ENCODE measurements around the gene ACTR3C. TPM values are rescaled to one million over a fixed set of nuclear protein-coding genes. Genes with fewer than 3 reads are reported as not detected.
"Not testable (repeated sequence)": the region's sequence is repeated elsewhere in the genome, so short reads cannot be mapped to it uniquely, and the experiment has no call there.

The ACTR3C gene
- total and polyA plus RNA-seq, 2 donors (not counting 1 experiment from before 2014, with no cell fraction given): 0.09 to 0.50 TPM

DNA sequence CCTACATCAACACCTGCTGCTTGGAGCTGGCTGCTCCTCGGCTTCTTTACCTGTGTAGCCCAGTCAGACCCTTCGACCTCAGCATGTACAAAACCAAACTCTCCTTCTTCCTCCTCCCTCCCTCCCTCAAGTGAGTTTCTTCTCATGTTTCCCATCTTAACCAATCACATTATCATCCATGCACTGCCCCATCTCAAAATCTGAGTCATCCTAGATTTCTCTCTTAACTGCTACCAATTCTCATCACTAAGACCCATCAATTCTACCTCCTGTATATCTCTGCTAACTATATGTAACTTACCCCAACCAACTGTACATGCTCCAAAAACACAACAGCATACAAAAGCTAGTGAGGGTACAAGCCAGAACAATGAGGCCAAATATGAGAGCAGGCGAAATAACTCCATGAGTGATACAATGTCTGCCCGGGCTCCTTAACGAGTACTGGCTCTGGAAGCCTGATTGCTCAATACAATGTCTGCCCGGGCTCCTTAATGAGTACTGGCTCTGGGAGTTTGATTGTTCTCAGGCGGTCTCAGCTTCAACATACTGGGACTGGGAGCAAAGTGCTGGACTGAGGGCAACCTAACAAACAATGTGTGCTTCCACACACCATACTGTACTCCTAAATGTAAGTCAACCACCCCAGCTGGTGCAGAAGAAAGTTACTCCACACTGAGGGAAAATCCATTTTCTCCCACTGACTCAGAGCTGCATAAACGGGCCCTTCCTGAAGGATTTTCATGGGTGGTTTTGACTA is 18.7 kb downstream of the ACTR3C start:
- H2AFZ ChIP-seq (ENCODE audit: low read length); H3K27ac ChIP-seq (ENCODE audit: insufficient read depth, low read length); H3K27me3 ChIP-seq (ENCODE audit: control insufficient read depth, insufficient read depth, low read length); H4K20me1 ChIP-seq (ENCODE audit: control insufficient read depth, extremely low read depth, insufficient read depth, low read length); H3K4me1 ChIP-seq (ENCODE audit: control insufficient read depth, extremely low read depth, insufficient read depth, low read length); H3K4me3 ChIP-seq (replicated peaks in 1 of 4; ENCODE audit: control extremely low read depth in 1 of 4, insufficient read depth in 1 of 4, low read depth in 3 of 4, low read length in 4 of 4); H3K4me2 ChIP-seq (ENCODE audit: extremely low read depth, insufficient read depth, low read length); H3K36me3 ChIP-seq (ENCODE audit: control insufficient read depth, insufficient read depth, low read length); H3K9ac ChIP-seq (ENCODE audit: insufficient read depth, low read length); H3K79me2 ChIP-seq (ENCODE audit: control insufficient read depth, insufficient read depth, low read length); DNase-seq (ENCODE audit: low read depth in 2 of 2); H3K9me3 ChIP-seq (ENCODE audit: control insufficient read depth, insufficient read depth, low read depth, low read length): not testable (repeated sequence)

DNA sequence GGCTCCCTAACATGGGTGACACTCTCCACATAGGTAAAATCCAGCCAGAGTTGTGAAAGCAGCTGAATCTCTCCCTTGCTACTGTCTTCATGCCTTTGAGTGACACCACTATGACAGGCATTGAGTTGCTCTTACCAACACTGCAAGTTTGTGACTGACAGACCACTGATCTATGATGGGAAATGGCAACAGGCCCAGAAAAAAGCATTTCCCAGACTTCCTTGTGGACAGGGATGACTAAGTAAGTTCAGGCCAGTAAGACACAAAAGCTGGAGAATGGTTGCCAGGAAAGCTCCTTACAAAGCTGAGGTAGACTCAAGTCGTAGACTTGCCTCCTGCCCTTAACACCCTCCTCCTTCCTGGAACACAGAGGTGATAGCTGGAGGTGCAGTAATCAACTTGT is 20.4 kb downstream of the ACTR3C start:
- H3K4me3 ChIP-seq (replicated peaks in 1 of 4; ENCODE audit: control extremely low read depth in 1 of 4, insufficient read depth in 1 of 4, low read depth in 3 of 4, low read length in 4 of 4); H3K79me2 ChIP-seq (ENCODE audit: control insufficient read depth, insufficient read depth, low read length); H3K4me2 ChIP-seq (ENCODE audit: extremely low read depth, insufficient read depth, low read length); H3K36me3 ChIP-seq (ENCODE audit: control insufficient read depth, insufficient read depth, low read length); H4K20me1 ChIP-seq (ENCODE audit: control insufficient read depth, extremely low read depth, insufficient read depth, low read length); H3K9me3 ChIP-seq (ENCODE audit: control insufficient read depth, insufficient read depth, low read depth, low read length); H3K27ac ChIP-seq (ENCODE audit: insufficient read depth, low read length); H3K4me1 ChIP-seq (ENCODE audit: control insufficient read depth, extremely low read depth, insufficient read depth, low read length); H2AFZ ChIP-seq (ENCODE audit: low read length); H3K9ac ChIP-seq (ENCODE audit: insufficient read depth, low read length); H3K27me3 ChIP-seq (ENCODE audit: control insufficient read depth, insufficient read depth, low read length): not testable (repeated sequence)
- DNase-seq (ENCODE audit: low read depth in 2 of 2): peak in 1 of 2 donors; percentile 72

DNA sequence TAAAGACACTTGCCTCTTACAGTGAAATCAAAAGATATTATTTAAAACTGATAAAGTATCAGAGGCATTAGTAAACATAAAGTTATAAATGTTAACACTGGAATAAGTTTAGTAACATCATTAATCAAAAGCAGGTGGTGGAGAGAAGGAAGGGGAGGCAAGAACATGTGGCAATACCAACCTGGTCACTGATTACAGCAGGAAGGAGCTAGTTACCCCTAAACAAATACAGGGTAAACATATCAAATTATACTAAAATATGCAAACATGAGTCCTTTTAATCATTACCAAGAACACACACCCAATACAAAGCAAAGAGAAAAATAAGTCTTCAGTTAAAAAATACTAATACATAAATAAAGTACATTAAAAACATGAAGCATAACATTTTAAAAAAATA is 25.4 kb downstream of the ACTR3C start:
- DNase-seq (ENCODE audit: low read depth in 2 of 2); H4K20me1 ChIP-seq (ENCODE audit: control insufficient read depth, extremely low read depth, insufficient read depth, low read length); H3K4me1 ChIP-seq (ENCODE audit: control insufficient read depth, extremely low read depth, insufficient read depth, low read length); H3K79me2 ChIP-seq (ENCODE audit: control insufficient read depth, insufficient read depth, low read length); H3K9me3 ChIP-seq (ENCODE audit: control insufficient read depth, insufficient read depth, low read depth, low read length); H3K36me3 ChIP-seq (ENCODE audit: control insufficient read depth, insufficient read depth, low read length); H3K27ac ChIP-seq (ENCODE audit: insufficient read depth, low read length); H3K4me3 ChIP-seq (replicated peaks in 1 of 4; ENCODE audit: control extremely low read depth in 1 of 4, insufficient read depth in 1 of 4, low read depth in 3 of 4, low read length in 4 of 4); H3K27me3 ChIP-seq (ENCODE audit: control insufficient read depth, insufficient read depth, low read length); H2AFZ ChIP-seq (ENCODE audit: low read length); H3K4me2 ChIP-seq (ENCODE audit: extremely low read depth, insufficient read depth, low read length); H3K9ac ChIP-seq (ENCODE audit: insufficient read depth, low read length): not testable (repeated sequence)

DNA sequence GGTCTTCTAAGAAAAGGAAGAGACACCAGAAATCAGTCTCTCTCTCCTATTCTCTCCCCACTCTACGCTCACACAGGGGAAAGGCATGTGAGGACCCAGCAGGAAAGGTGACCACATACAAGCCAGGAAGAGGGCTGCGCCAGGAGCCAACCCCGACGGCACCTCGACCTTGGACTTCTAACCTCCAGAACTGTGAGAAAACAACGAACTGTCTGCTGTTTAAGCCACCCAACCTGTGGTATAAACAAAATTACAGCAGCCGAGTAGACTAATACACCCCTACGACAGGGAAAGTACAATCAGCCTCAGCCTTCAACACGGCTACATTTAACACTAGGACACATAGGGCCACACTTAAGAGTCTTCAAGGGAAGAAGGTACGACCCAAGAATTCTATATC is 26.5 kb downstream of the ACTR3C start:
- H3K79me2 ChIP-seq (ENCODE audit: control insufficient read depth, insufficient read depth, low read length); H3K4me1 ChIP-seq (ENCODE audit: control insufficient read depth, extremely low read depth, insufficient read depth, low read length); H3K9ac ChIP-seq (ENCODE audit: insufficient read depth, low read length); H3K4me2 ChIP-seq (ENCODE audit: extremely low read depth, insufficient read depth, low read length); H3K9me3 ChIP-seq (ENCODE audit: control insufficient read depth, insufficient read depth, low read depth, low read length); H3K27me3 ChIP-seq (ENCODE audit: control insufficient read depth, insufficient read depth, low read length); DNase-seq (ENCODE audit: low read depth in 2 of 2); H2AFZ ChIP-seq (ENCODE audit: low read length); H3K36me3 ChIP-seq (ENCODE audit: control insufficient read depth, insufficient read depth, low read length); H3K4me3 ChIP-seq (replicated peaks in 1 of 4; ENCODE audit: control extremely low read depth in 1 of 4, insufficient read depth in 1 of 4, low read depth in 3 of 4, low read length in 4 of 4); H3K27ac ChIP-seq (ENCODE audit: insufficient read depth, low read length); H4K20me1 ChIP-seq (ENCODE audit: control insufficient read depth, extremely low read depth, insufficient read depth, low read length): not testable (repeated sequence)

DNA sequence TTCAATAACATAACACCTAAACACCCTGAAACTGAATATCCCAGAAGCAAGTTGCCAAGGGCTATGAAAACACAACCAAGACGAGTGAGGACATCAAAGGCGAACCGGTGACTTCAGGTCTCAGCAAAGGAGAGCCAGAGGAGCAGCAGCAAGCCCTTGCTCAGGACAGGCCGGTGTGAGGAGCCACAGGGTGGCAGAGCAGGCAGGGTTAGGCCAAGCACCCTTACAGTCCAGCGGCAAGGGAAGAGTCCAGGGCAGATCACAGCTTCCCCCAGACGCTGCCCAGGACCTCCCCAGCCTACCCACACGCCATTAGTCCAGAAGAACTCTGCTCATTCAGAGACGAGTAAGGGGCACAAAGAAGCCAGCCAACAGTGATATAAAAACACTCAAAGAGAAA is 27.7 kb downstream of the ACTR3C start:
- not testable (repeated sequence) for DNase-seq (ENCODE audit: low read depth in 2 of 2)

DNA sequence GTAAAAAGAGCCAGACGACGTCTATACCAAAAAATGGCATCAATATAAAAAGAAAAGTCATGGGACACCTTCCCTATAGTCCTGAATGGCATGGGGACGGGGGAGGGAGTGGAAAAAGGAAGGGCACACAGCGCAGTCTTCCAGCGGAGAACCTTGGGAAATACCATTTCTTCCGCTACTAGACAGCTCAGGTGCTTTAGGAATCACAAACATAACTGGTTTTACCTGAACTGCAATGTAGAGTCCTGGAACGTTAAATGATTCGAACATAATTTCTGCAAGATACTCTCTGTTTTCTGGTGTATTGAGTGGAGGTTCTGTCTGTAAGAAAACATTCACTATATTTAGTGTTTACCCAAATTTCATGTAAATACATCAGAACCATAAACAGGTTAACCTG is 28.3 kb downstream of the ACTR3C start:
- H3K27ac ChIP-seq (ENCODE audit: insufficient read depth, low read length); H3K9me3 ChIP-seq (ENCODE audit: control insufficient read depth, insufficient read depth, low read depth, low read length); DNase-seq (ENCODE audit: low read depth in 2 of 2); H3K9ac ChIP-seq (ENCODE audit: insufficient read depth, low read length); H3K79me2 ChIP-seq (ENCODE audit: control insufficient read depth, insufficient read depth, low read length); H3K27me3 ChIP-seq (ENCODE audit: control insufficient read depth, insufficient read depth, low read length); H3K4me3 ChIP-seq (replicated peaks in 1 of 4; ENCODE audit: control extremely low read depth in 1 of 4, insufficient read depth in 1 of 4, low read depth in 3 of 4, low read length in 4 of 4); H4K20me1 ChIP-seq (ENCODE audit: control insufficient read depth, extremely low read depth, insufficient read depth, low read length); H3K36me3 ChIP-seq (ENCODE audit: control insufficient read depth, insufficient read depth, low read length); H2AFZ ChIP-seq (ENCODE audit: low read length); H3K4me2 ChIP-seq (ENCODE audit: extremely low read depth, insufficient read depth, low read length); H3K4me1 ChIP-seq (ENCODE audit: control insufficient read depth, extremely low read depth, insufficient read depth, low read length): not testable (repeated sequence)

More for the DNA sequence above, 27.7 kb downstream of the ACTR3C start:
- not testable (repeated sequence) for H3K4me2 ChIP-seq (ENCODE audit: extremely low read depth, insufficient read depth, low read length); H3K9me3 ChIP-seq (ENCODE audit: control insufficient read depth, insufficient read depth, low read depth, low read length); H3K79me2 ChIP-seq (ENCODE audit: control insufficient read depth, insufficient read depth, low read length); H3K27ac ChIP-seq (ENCODE audit: insufficient read depth, low read length); H4K20me1 ChIP-seq (ENCODE audit: control insufficient read depth, extremely low read depth, insufficient read depth, low read length); H3K27me3 ChIP-seq (ENCODE audit: control insufficient read depth, insufficient read depth, low read length); H3K4me3 ChIP-seq (replicated peaks in 1 of 4; ENCODE audit: control extremely low read depth in 1 of 4, insufficient read depth in 1 of 4, low read depth in 3 of 4, low read length in 4 of 4); H3K9ac ChIP-seq (ENCODE audit: insufficient read depth, low read length); H3K4me1 ChIP-seq (ENCODE audit: control insufficient read depth, extremely low read depth, insufficient read depth, low read length); H3K36me3 ChIP-seq (ENCODE audit: control insufficient read depth, insufficient read depth, low read length); H2AFZ ChIP-seq (ENCODE audit: low read length)

DNA sequence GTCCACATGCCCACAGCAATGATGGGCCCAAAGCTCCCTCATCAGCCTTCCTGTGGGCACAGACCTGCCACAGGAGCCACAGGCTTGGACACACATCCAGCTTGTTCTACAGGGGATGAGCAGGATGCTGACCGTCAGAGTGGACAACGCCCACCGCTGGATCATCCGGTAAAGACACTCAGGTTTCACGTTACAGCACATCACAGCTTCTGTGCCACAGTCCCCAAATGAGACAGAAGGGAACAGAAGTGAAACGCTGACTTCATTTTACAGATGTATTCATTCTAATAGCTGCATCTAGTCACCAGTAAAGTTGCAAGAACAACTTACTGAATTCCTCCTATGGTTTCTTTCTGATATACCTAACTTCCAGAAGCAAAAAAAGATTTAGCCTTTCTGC is 33.0 kb downstream of the ACTR3C start:
- H3K27me3 ChIP-seq (ENCODE audit: control insufficient read depth, insufficient read depth, low read length); H2AFZ ChIP-seq (ENCODE audit: low read length); H3K4me3 ChIP-seq (replicated peaks in 1 of 4; ENCODE audit: control extremely low read depth in 1 of 4, insufficient read depth in 1 of 4, low read depth in 3 of 4, low read length in 4 of 4); H3K36me3 ChIP-seq (ENCODE audit: control insufficient read depth, insufficient read depth, low read length); H3K9ac ChIP-seq (ENCODE audit: insufficient read depth, low read length); H3K79me2 ChIP-seq (ENCODE audit: control insufficient read depth, insufficient read depth, low read length); H3K27ac ChIP-seq (ENCODE audit: insufficient read depth, low read length); H3K4me2 ChIP-seq (ENCODE audit: extremely low read depth, insufficient read depth, low read length); DNase-seq (ENCODE audit: low read depth in 2 of 2); H4K20me1 ChIP-seq (ENCODE audit: control insufficient read depth, extremely low read depth, insufficient read depth, low read length); H3K4me1 ChIP-seq (ENCODE audit: control insufficient read depth, extremely low read depth, insufficient read depth, low read length); H3K9me3 ChIP-seq (ENCODE audit: control insufficient read depth, insufficient read depth, low read depth, low read length): not testable (repeated sequence)

All from fibroblast of lung (primary cell).